Testis (tissue), 3 donors: ENCODE results near the gene EXOC2. TPM values are rescaled to one million over a fixed set of nuclear protein-coding genes. Genes with fewer than 3 reads are reported as not detected.

Source experiments
- DNase-seq: peaks from one replicate; pipeline ENCODE4 v3.0.0-alpha.2; 2019
- H3K27ac ChIP-seq, 2 donors: fragments of 200-600 bp; sonication (generic); one replicate each; pipeline ENCODE4 v1.5.1; 2019
- H3K27me3 ChIP-seq: fragments of 200-600 bp; sonication (generic); one replicate; pipeline ENCODE4 v1.5.1; 2019
- H3K36me3 ChIP-seq: fragments of 200-600 bp; sonication (generic); one replicate; pipeline ENCODE4 v1.5.1; 2017; ENCODE audit warnings: low read depth; ENCODE audit errors: missing control alignments
- H3K4me1 ChIP-seq: fragments of 200-600 bp; sonication (generic); one replicate; pipeline ENCODE4 v1.5.1; 2019
- H3K4me3 ChIP-seq, 2 donors: fragments of 200-600 bp; sonication (generic); one replicate each; pipeline ENCODE4 v1.5.1; 2017 to 2019
- H3K9me3 ChIP-seq: fragments of 200-600 bp; sonication (generic); one replicate; pipeline ENCODE4 v1.5.1; 2017
- POLR2A ChIP-seq: fragments of 450-650 bp; IDR thresholded peaks from one replicate; pipeline ENCODE4 v1.6.1; 2017; ENCODE audit warnings: antibody characterized with exemption, mild to moderate bottlenecking, moderate library complexity
- WGBS, 2 donors: methylation state at CpG; one replicate each; pipeline ENCODE4 v1.1.5; 2018; 5-methylcytosine and 5-hydroxymethylcytosine counted together
- intact Hi-C: fragments of 100-400 bp; cut with DNase I; formaldehyde crosslinking; loops from one replicate; pipeline ENCODE4 v1.15.1; 2023; ENCODE audit warnings: low total_unique reads
- polyA plus RNA-seq: library from polyadenylated mRNA; stranded (reverse); fragments of 350-450 nt; fragmentation: Illumina TruSeq; extraction: RNeasy Lipid Tissue Mini Kit (QIAGEN cat#74804); gene quantifications from one replicate; pipeline ENCODE4 v1.2.3, GENCODE V29; 2014; ENCODE audit warnings: low read depth, low replicate concordance; ENCODE audit not compliant: insufficient read depth
- total RNA-seq, 2 donors: library from RNA; depleted of rRNA; stranded (reverse); fragments of >200 nt; gene quantifications; one replicate each; pipeline ENCODE4 v1.2.3, GENCODE V29; 2016
- TF ChIP-seq, protein P1 (sequence below), 3 experiments: fragments of 450-650 bp in 2 of 3; fragments of 200-600 bp in 1 of 3; sonication (generic) in 1 of 3; IDR thresholded peaks; one replicate each; pipeline ENCODE4 v1.5.1; 2016 to 2019; ENCODE audit warnings: antibody characterized with exemption in 3 of 3, mild to moderate bottlenecking in 2 of 3, moderate library complexity in 1 of 3

EXOC2 gene
- total and polyA plus RNA-seq, 3 donors from 2014 or later = 32.8 to 51.0 (median 44.3) TPM

DNA sequence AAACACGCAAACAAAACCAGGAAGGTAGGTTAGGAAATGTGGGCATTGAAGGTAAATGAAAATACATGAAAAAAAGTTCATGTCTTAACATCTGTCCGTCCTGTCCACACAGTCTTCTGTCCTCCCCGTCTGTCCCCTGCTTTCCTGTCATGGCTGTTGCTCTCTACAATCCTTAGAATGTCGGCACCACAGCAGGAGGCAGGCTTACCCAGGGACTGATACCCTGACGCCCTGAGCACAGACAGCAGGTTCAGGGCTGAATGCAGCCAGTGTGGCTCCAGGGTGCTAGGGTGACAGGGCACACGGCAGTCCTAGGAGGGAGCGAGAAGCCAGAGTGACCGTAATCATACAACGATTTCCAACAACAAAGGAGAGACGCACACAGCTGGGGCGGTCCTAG is 177.7 kb downstream of the EXOC2 start:
- Histone ChIP-seq H3K27ac (no peak overlapping the region), H3K36me3 (no peaks in the 10 kb centered on the region), H3K27me3 (no peaks in the 10 kb centered on the region), H3K4me3 (no peak overlapping the region), H3K9me3 (no peaks in the 10 kb centered on the region), H3K4me1 (peaks cover 3% of the 10 kb centered on the region)
- no peak for DNase-seq
- TF ChIP-seq, protein P1, sequence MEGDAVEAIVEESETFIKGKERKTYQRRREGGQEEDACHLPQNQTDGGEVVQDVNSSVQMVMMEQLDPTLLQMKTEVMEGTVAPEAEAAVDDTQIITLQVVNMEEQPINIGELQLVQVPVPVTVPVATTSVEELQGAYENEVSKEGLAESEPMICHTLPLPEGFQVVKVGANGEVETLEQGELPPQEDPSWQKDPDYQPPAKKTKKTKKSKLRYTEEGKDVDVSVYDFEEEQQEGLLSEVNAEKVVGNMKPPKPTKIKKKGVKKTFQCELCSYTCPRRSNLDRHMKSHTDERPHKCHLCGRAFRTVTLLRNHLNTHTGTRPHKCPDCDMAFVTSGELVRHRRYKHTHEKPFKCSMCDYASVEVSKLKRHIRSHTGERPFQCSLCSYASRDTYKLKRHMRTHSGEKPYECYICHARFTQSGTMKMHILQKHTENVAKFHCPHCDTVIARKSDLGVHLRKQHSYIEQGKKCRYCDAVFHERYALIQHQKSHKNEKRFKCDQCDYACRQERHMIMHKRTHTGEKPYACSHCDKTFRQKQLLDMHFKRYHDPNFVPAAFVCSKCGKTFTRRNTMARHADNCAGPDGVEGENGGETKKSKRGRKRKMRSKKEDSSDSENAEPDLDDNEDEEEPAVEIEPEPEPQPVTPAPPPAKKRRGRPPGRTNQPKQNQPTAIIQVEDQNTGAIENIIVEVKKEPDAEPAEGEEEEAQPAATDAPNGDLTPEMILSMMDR (IDR thresholded peaks at IDR 0.05) = no peak
- TF ChIP-seq POLR2A = no peak
- 88 to 97% methylated on average over 11 of the region's 11 CpGs for WGBS, 2 donors
- intact Hi-C loops = no loop called here

DNA sequence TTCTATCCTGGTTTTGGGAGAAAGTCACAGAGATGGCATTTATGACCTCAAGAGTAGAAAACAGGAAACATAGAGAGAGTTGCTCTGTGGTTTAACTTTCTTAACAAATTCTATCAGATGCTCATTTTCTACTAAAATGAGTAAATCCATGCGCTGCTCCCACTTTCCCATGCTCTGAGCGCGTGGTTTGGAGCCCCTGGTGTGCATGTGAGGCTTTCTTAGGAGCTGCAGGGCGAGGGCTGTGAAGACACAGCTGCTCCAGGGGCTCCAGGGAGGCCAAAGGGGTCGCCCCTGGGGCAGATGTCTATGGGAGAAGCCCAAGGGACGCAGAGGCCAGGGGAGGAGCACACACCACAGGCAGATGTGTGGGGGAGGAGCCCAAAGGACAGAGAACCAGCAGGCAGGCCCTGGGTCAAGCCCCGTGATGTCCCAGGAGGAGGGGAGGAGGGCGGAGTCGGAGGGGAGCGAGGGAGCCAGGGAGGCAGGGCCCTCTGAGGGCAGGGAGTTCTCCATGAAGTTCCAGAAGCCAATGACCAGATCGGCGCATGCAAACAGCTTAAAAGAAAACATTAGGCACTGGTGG is 178.5 kb downstream of the EXOC2 start:
- Histone ChIP-seq H3K4me3 (no peak overlapping the region), H3K9me3 (no peaks in the 10 kb centered on the region), H3K36me3 (no peaks in the 10 kb centered on the region), H3K27me3 (no peaks in the 10 kb centered on the region), H3K4me1 (peaks cover 3% of the 10 kb centered on the region), H3K27ac (peak overlapping the region in 1 of 2 donors; percentile 26)
- WGBS, 2 donors = 83 to 85% methylated on average over 12 of the region's 12 CpGs
- intact Hi-C loops = no loop called here
- DNase-seq = no peak
- TF ChIP-seq POLR2A = no peak
- TF ChIP-seq, protein P1 (IDR thresholded peaks at IDR 0.05) = no peak

DNA sequence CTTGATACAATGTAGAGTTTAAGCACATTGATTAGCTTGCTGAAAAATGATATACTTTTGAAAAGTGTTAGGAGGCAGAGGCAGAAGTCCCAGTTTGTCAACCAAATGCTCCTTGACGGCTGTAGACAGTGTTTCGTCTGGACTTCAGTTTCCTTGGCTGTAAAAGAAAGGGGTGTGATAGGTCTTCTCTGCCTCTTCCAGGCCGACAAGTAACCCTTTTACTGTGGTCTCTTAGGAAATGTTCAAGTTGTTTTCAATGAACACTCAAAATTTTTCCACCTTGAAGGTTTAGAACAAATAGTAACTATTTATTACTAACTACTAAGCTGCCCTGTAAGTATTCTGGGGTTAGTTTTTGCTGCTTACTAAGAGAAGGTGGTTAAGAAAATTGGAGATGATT is 179.0 kb downstream of the EXOC2 start:
- Histone ChIP-seq H3K27ac (peak overlapping the region in 1 of 2 donors; percentile 26), H3K27me3 (no peaks in the 10 kb centered on the region), H3K4me1 (peaks cover 3% of the 10 kb centered on the region), H3K4me3 (no peak overlapping the region), H3K9me3 (no peaks in the 10 kb centered on the region), H3K36me3 (no peaks in the 10 kb centered on the region)
- no peak for TF ChIP-seq POLR2A
- TF ChIP-seq, protein P1 (IDR thresholded peaks at IDR 0.05) = no peak
- 64 to 74% methylated on average over 3 of the region's 3 CpGs for WGBS, 2 donors
- intact Hi-C loops = no loop called here
- DNase-seq = no peak

DNA sequence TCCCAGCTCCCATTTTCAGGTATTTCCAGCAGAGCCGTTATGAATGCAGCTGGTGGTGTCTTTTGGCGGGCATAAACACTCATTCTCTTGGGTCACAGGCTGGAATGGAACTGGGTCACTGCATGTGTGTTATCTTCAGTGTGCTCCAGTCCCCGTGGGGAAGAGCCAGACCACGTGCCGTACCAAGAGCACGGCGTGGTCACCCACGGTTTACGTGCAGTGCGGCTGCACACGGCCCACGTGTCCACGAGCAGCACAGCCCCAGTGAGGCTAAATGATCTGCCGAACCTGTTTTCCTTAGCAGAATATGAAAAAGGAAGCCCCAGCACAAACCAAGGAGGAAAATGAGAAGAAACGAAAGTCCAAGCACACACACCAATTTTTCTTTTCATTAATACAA is 179.9 kb downstream of the EXOC2 start:
- Histone ChIP-seq H3K27ac (no peak overlapping the region), H3K9me3 (no peaks in the 10 kb centered on the region), H3K4me3 (no peak overlapping the region), H3K27me3 (no peaks in the 10 kb centered on the region), H3K36me3 (no peaks in the 10 kb centered on the region), H3K4me1 (peaks cover 3% of the 10 kb centered on the region)
- no peak for DNase-seq
- intact Hi-C loops = no loop called here
- WGBS, 2 donors = 92 to 95% methylated on average over 15 of the region's 15 CpGs
- TF ChIP-seq, protein P1 (IDR thresholded peaks at IDR 0.05) = no peak
- no peak for TF ChIP-seq POLR2A

DNA sequence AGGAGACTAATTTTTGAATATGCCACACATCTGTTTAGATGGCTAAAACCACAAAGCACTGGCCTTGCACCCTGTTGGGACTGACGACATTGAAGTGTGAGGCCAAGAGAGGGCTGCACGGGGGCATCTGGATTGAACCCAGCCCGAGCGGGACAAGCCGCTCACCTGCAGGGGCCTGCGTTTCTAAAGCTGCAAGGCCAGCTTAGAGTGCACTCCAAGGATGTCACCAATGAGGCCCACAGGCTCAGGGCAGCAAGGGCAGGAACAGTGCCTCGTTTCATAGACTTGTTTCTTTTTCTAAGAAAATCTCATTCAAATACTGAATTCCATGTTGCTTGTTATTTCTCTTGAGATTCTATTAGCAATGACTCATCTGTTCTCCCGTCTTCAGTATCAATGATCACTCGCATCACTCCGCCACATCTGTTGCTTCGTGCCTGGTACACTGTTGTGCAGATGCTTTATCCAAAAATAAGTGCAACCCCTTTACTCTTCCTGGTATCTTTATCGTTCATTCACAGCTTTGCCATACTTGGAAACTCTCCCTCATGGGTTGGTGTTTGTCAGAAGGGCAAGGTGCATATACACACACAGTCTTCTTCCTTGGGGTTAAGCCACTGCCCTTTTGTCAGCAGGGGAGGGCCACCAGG is 181.3 kb downstream of the EXOC2 start:
- no peaks in the 10 kb centered on the region for H3K9me3 ChIP-seq
- no peak for TF ChIP-seq POLR2A
- TF ChIP-seq, protein P1 (IDR thresholded peaks at IDR 0.05) = no peak
- no peak overlapping the region for H3K4me3 ChIP-seq
- H3K27me3 ChIP-seq = no peaks in the 10 kb centered on the region
- WGBS, 2 donors = 86 to 92% methylated on average over 12 of the region's 12 CpGs
- intact Hi-C loops = no loop called here
- peaks cover 3% of the 10 kb centered on the region for H3K4me1 ChIP-seq
- no peak overlapping the region for H3K27ac ChIP-seq
- DNase-seq = no peak
- H3K36me3 ChIP-seq = no peaks in the 10 kb centered on the region
